HG03432 (cell line): ENCODE results near the gene PLEKHH3.

Experiments
- ATAC-seq: cut with Tn5 transposase; IDR thresholded peaks from one replicate; pipeline ENCODE4 v1.9.1; 2021; ENCODE audit warnings: mild to moderate bottlenecking, moderate library complexity; ENCODE audit not compliant: unreplicated experiment

The PLEKHH3 gene

GRCh38 chr17:42676424-42677011, at the start of gene PLEKHH3:
TSS of gene PLEKHH3 (minus strand) at chr17:42676994. CDS start at chr17:42676563, 431 bp downstream.
- no peak for ATAC-seq

GRCh38 chr17:42725143-42725542, 48.3 kb upstream of the PLEKHH3 start:
- ATAC-seq = no peak

GRCh38 chr17:42723636-42724035, 46.8 kb upstream of the PLEKHH3 start:
- ATAC-seq = no peak

- no peak for ATAC-seq
These were observed 44.3 kb upstream of the PLEKHH3 start for GRCh38 chr17:42720996-42721583.

DNA sequence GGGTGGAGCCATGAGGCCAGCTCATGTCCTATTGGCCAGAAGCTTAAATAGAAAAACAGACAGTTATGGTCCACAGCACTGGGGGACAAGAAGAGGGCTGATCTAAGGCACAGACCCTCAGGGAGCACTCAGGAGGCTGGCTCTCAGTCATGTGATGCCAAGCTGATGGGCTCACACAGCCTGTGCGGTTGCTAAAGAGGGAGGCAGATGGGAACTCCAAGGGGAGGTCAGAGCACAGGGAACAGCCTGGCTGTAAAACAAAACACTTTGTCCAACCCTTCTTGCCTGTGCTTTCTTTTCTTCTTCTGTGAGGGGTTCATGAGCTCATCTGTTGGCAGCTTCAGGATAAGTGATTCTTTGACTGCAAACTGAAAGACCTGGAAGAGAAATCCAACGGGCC, 32.8 kb upstream of the PLEKHH3 start:
- ATAC-seq = no peak

DNA sequence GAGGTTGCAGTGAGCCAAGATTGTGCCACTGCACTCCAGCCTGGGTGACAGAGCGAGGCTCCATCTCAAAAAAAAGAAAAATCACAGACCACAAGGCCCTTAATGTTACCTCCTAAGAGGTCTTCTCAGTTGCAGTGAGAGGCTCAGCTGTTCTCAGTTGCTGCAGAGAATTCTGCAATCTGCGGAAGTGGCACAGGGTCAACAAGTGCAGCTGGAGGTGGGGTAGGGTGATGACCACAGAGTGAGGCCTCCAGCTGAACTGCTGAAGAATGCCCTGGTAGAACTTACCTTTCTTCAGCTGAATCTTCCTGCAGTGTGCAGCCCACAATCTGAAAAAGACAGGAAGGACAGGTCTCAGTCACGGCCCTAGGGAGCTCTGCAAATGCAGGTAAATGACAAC, 31.8 kb upstream of the PLEKHH3 start:
- ATAC-seq = no peak

GRCh38 chr17:42706732-42707131, 29.9 kb upstream of the PLEKHH3 start:
- no peak for ATAC-seq

DNA sequence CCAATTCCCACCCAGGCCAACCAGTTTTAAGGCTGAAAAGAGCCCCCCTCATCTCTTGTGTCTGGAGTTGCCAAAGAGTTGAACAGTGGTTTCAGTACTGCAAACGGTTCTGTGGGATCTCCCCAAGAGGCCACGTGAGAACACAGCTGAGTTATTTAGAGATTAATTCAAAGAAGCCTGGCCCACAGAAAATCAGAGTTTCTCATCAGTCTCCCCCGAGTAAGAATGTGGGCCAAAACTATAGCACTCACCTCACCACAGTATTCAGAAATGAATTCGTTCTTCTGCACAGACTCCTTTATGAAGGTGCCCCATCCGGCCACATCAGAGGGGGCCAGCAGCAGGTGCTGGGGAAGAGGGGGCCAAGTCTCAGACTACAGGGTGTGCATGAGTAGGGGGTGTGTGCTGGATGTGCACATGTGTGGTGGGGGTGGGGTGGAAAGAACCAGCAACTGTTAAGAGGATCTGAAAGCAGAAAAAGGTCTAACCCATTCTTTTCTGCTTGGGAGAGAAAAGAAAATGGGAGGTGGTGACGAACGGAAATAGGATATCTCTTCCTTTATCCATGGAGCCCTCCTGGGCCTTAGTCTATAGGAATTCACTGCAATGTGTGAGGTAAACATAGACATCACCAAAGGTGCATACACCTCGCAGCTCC, 28.2 kb upstream of the PLEKHH3 start:
- peak; percentile 77 for ATAC-seq

DNA sequence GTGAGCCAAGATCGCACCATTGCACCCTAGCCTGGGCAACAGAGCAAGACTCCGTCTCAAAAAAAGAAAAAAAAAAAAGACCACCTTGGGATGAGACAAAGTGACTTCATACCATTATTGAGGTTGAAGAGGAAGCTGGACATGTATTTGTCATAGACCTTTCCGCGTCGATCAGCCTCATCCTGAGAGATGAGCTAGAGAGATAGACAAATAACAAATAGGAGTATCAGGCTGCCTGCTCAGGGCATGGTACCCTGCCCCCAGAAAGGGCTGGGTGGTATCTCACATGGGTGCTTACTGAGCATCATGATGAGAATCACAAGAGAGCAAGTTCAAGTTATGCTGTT, 27.7 kb upstream of the PLEKHH3 start:
- ATAC-seq = no peak

GRCh38 chr17:42702446-42702845, 25.7 kb upstream of the PLEKHH3 start:
- no peak for ATAC-seq

DNA sequence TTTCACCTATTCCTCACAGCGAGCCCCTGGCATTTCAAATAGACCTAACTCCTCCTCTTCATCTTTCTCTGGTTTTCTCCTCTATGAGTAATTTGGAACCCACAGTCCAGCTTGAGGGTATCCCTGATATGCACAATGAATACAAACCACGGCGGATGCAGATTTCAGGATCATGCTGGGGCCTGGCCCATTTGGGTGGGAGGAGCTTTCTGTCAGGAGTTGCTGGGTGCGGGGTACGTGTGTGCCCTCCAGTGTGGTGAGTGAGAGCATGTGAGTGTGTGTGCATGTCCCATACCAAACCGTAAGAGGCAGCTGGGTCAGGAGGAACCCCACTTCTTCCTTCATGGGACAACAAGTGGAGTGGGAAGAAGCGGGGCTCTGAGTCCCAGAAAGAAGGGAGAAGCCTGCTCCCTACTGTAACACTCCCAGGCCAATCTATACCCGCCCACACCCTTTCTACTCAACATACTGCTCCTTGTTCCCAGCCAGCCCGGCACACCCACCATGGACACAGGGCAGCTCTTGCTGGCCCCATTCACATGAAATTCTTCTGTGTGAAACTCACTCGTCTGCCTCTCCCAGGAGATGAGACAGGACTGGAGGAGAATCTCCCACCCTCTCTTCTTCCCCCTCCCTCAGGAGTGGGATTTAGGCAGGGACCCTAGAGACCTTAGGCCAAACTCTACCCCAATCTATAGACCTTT, 23.9 kb upstream of the PLEKHH3 start:
- ATAC-seq = no peak

DNA sequence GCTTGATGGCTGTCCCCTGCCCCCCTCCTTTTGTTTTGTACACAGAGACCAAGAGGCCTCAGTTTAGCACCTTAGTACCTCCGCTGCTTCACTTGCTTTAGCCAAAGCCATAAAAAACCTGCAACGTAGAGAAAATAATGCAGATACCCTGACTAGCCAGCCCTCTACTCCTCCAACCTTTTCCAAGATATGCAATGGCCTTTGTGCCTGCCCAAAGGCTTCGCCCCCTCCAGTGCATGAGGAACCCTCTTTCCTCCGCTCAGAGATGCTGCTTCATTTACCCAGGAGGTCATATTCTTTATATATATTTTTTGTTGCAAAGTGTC, 22.6 kb upstream of the PLEKHH3 start:
- ATAC-seq = no peak

- ATAC-seq = no peak
These were observed 22.1 kb upstream of the PLEKHH3 start for GRCh38 chr17:42698736-42699414.

GRCh38 chr17:42697108-42697811, 20.5 kb upstream of the PLEKHH3 start:
- no peak for ATAC-seq

DNA sequence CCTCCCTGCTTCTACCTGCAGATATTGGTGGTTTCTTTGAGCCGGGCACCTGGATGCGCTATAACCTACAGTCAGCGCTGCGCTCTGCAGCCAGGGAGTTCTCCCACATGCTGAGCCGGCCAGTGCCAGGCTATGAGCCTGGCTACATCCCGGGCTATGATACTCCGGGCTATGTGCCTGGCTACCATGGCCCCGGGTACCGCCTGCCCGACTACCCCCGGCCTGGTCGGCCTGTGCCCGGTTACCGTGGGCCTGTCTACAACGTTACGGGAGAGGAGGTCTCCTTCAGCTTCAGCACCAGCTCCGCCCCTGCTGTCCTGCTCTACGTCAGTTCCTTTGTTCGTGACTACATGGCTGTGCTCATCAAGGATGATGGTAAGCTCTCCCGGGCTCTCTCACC, 18.7 kb upstream of the PLEKHH3 start:
- no peak for ATAC-seq

GRCh38 chr17:42694524-42694923, 17.7 kb upstream of the PLEKHH3 start:
- no peak for ATAC-seq

DNA sequence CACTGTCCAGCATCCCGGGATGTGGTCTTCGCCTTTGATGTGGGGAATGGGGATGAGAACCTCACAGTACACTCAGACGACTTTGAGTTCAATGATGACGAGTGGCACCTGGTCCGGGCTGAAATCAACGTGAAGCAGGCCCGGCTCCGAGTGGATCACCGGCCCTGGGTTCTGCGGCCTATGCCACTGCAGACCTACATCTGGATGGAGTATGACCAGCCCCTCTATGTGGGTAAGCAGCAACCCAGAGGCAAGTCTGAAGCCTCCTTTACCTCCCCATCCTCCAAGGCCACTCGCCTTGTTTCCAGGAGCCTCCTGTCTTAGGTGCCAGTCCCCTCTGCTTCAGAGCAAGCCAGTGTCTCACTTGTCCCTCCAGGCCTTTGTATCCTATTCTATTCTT, 15.7 kb upstream of the PLEKHH3 start:
- no peak for ATAC-seq

- no peak for ATAC-seq
These were observed 14.3 kb upstream of the PLEKHH3 start for GRCh38 chr17:42691021-42691545.

DNA sequence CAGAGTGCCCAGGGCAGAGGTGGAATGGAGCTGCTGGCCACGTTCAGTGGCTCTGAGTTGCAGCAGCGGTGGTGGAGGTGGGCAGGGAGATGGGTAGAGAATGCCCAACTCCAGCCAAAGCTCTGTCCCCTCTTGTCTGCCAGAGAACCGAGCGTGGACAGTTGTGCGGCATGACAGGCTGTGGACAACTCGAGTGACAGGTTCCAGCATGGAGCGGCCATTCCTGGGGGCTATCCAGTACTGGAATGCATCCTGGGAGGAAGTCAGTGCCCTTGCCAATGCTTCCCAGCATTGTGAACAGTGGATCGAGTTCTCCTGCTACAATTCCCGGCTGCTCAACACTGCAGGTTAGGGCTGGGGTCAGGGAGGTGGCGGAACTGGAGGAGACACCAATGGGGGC, 13.8 kb upstream of the PLEKHH3 start:
- ATAC-seq = no peak

DNA sequence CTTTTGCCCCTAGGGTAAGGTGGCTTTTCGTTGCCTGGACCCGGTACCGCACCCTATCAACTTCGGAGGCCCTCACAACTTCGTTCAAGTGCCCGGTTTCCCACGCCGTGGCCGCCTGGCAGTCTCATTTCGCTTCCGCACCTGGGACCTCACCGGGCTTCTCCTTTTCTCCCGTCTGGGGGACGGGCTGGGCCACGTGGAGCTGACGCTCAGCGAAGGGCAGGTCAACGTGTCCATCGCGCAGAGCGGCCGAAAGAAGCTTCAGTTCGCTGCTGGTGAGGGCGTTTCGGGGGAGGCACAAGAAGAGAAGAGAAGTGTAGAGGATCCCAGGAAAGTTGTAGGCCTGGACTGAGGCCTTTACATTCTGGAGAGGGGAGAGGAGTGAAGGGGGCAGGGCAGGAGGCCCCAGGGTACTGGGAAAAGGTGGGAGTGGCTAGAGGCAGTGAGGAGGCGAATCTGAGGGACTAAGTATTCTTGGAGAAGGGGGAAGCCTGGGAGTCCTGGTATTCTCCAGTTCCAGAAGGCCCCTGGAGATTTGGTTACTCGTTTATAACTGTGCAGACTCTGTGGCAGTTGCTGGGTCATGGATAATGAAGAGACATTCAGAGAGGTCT, 11.0 kb upstream of the PLEKHH3 start:
- ATAC-seq = no peak
